ENCODE data around the gene SLC50A1.

DNA sequence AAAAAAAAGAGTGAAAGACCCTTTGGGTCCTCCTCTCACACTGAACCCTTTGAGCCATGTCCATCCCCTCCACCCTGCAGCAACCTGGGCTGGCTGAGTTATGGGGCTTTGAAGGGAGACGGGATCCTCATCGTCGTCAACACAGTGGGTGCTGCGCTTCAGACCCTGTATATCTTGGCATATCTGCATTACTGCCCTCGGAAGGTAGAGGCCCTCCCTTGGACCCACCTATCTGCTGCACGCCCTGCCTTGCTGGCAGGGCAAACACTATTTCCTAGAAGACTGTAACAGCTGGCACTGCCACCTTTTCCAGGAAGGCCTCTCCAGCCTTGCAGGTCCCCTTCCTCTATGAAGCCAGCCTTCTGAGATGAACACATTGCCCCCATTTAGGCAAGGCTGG, 1.1 kb downstream of the SLC50A1 start:
- TF ChIP-seq POLR2A (IDR thresholded peaks at IDR 0.05) (no peak), POLR2AphosphoS5 (IDR thresholded peaks at IDR 0.05; ENCODE audit: insufficient read depth in 1 of 2, low read depth in 1 of 2) (no peak)
- TF ChIP-seq, protein P1, sequence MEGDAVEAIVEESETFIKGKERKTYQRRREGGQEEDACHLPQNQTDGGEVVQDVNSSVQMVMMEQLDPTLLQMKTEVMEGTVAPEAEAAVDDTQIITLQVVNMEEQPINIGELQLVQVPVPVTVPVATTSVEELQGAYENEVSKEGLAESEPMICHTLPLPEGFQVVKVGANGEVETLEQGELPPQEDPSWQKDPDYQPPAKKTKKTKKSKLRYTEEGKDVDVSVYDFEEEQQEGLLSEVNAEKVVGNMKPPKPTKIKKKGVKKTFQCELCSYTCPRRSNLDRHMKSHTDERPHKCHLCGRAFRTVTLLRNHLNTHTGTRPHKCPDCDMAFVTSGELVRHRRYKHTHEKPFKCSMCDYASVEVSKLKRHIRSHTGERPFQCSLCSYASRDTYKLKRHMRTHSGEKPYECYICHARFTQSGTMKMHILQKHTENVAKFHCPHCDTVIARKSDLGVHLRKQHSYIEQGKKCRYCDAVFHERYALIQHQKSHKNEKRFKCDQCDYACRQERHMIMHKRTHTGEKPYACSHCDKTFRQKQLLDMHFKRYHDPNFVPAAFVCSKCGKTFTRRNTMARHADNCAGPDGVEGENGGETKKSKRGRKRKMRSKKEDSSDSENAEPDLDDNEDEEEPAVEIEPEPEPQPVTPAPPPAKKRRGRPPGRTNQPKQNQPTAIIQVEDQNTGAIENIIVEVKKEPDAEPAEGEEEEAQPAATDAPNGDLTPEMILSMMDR (IDR thresholded peaks at IDR 0.05): no peak
